NT2/D1 (cell line): ENCODE data around the gene REEP3.

Source experiments
- YY1 ChIP-seq: IDR thresholded peaks from 2 replicates; pipeline ENCODE4 v1.6.1; 2011; ENCODE audit not compliant: insufficient read length, insufficient read depth
- ZNF274 ChIP-seq: IDR thresholded peaks from 2 replicates; pipeline ENCODE4 v1.6.1; 2011; ENCODE audit warnings: mild to moderate bottlenecking, low read depth, low read length

- TF ChIP-seq ZNF274 (no peak), YY1 (no peak)
Measured at GRCh38 chr10:63518690-63519288, 2.4 kb upstream of the REEP3 start.
